ENCODE results near the gene ABCB4. TPM values are rescaled to one million over a fixed set of nuclear protein-coding genes. Genes with fewer than 3 reads are reported as not detected.
A peak's percentile ranks its signal among the peaks of the same experiment; 100 is the strongest.

Gene ABCB4
- total RNA-seq, 1 donor from 2014 or later, result 0.48 TPM

GRCh38 chr7:87404674-87405073 is 70.8 kb downstream of the ABCB4 start:
- Histone ChIP-seq H3K79me2 (ENCODE audit: insufficient read depth, low read length) (no peaks in the 10 kb centered on the region), H3K9me3 (ENCODE audit: insufficient read depth, low read depth, low read length) (no peaks in the 10 kb centered on the region), H3K4me3 (ENCODE audit: insufficient read depth, low read depth, low read length) (no peak overlapping the region), H3K36me3 (ENCODE audit: insufficient read depth, low read length) (no peaks in the 10 kb centered on the region), H4K20me1 (ENCODE audit: insufficient read depth, low read length) (no peaks in the 10 kb centered on the region), H3K27ac (ENCODE audit: low read depth, low read length) (no peak overlapping the region), H2AFZ (ENCODE audit: low read depth, low read length) (no peak overlapping the region), H3K4me2 (ENCODE audit: low read length) (no peak overlapping the region), H3K9ac (ENCODE audit: low read length) (no peak overlapping the region), H3K27me3 (ENCODE audit: insufficient read depth, low read length) (no peaks in the 10 kb centered on the region), H3K4me1 (ENCODE audit: insufficient read depth, low read length) (no peaks in the 10 kb centered on the region)
- Mint-ChIP-seq H3K4me3 (ENCODE audit: unreplicated experiment) (no peak overlapping the region), H3K27ac (ENCODE audit: unreplicated experiment) (no peak overlapping the region), H3K9me3 (ENCODE audit: unreplicated experiment) (no peaks in the 10 kb centered on the region), H3K4me1 (ENCODE audit: low read depth, unreplicated experiment) (no peaks in the 10 kb centered on the region), H3K27me3 (ENCODE audit: low read depth, unreplicated experiment) (no peaks in the 10 kb centered on the region), H3K36me3 (ENCODE audit: low read depth, unreplicated experiment) (no peaks in the 10 kb centered on the region)
- no peak for TF ChIP-seq EZH2 (IDR thresholded peaks at IDR 0.05; ENCODE audit: insufficient read depth, low read length)
- no peak for TF ChIP-seq CTCF (IDR thresholded peaks at IDR 0.05; ENCODE audit: insufficient read depth, low read depth, low read length)
- FAIRE-seq (no peak), DNase-seq (ENCODE audit: low read depth) (peak; percentile 14)

GRCh38 chr7:87398446-87398845 is 77.0 kb downstream of the ABCB4 start:
- Histone ChIP-seq H3K79me2 (ENCODE audit: insufficient read depth, low read length) (no peaks in the 10 kb centered on the region), H3K9ac (ENCODE audit: low read length) (no peak overlapping the region), H3K4me2 (ENCODE audit: low read length) (peak overlapping the region; percentile 10), H4K20me1 (ENCODE audit: insufficient read depth, low read length) (no peaks in the 10 kb centered on the region), H3K9me3 (ENCODE audit: insufficient read depth, low read depth, low read length) (no peaks in the 10 kb centered on the region), H3K27ac (ENCODE audit: low read depth, low read length) (no peak overlapping the region), H3K27me3 (ENCODE audit: insufficient read depth, low read length) (no peaks in the 10 kb centered on the region), H3K4me1 (ENCODE audit: insufficient read depth, low read length) (peaks cover 12% of the 10 kb centered on the region), H3K4me3 (ENCODE audit: insufficient read depth, low read depth, low read length) (no peak overlapping the region), H3K36me3 (ENCODE audit: insufficient read depth, low read length) (no peaks in the 10 kb centered on the region), H2AFZ (ENCODE audit: low read depth, low read length) (no peak overlapping the region)
- TF ChIP-seq CTCF (IDR thresholded peaks at IDR 0.05; ENCODE audit: insufficient read depth, low read depth, low read length), result no peak
- no peak for TF ChIP-seq EZH2 (IDR thresholded peaks at IDR 0.05; ENCODE audit: insufficient read depth, low read length)
- FAIRE-seq (peak; percentile 89), DNase-seq (ENCODE audit: low read depth) (peak; percentile 80)
- H3K9me3 Mint-ChIP-seq (ENCODE audit: unreplicated experiment), result no peaks in the 10 kb centered on the region
- no peak overlapping the region for H3K27ac Mint-ChIP-seq (ENCODE audit: unreplicated experiment)
- peaks cover 3% of the 10 kb centered on the region for H3K36me3 Mint-ChIP-seq (ENCODE audit: low read depth, unreplicated experiment)
- peaks cover 5% of the 10 kb centered on the region for H3K4me1 Mint-ChIP-seq (ENCODE audit: low read depth, unreplicated experiment)
- H3K4me3 Mint-ChIP-seq (ENCODE audit: unreplicated experiment), result no peak overlapping the region
- H3K27me3 Mint-ChIP-seq (ENCODE audit: low read depth, unreplicated experiment), result no peaks in the 10 kb centered on the region

GRCh38 chr7:87395442-87396020 is 79.9 kb downstream of the ABCB4 start:
- no peaks in the 10 kb centered on the region for H4K20me1 ChIP-seq (ENCODE audit: insufficient read depth, low read length)
- no peaks in the 10 kb centered on the region for H3K9me3 ChIP-seq (ENCODE audit: insufficient read depth, low read depth, low read length)
- H3K4me1 Mint-ChIP-seq (ENCODE audit: low read depth, unreplicated experiment), result peaks cover 5% of the 10 kb centered on the region
- H3K4me2 ChIP-seq (ENCODE audit: low read length), result no peak overlapping the region
- H3K9ac ChIP-seq (ENCODE audit: low read length), result no peak overlapping the region
- DNase-seq (ENCODE audit: low read depth), result no peak
- H3K4me3 ChIP-seq (ENCODE audit: insufficient read depth, low read depth, low read length), result no peak overlapping the region
- H3K27ac Mint-ChIP-seq (ENCODE audit: unreplicated experiment), result no peak overlapping the region
- no peak overlapping the region for H3K27ac ChIP-seq (ENCODE audit: low read depth, low read length)
- H3K36me3 ChIP-seq (ENCODE audit: insufficient read depth, low read length), result no peaks in the 10 kb centered on the region
- TF ChIP-seq CTCF (IDR thresholded peaks at IDR 0.05; ENCODE audit: insufficient read depth, low read depth, low read length) (no peak), EZH2 (IDR thresholded peaks at IDR 0.05; ENCODE audit: insufficient read depth, low read length) (no peak)
- FAIRE-seq, result no peak
- peaks cover 5% of the 10 kb centered on the region for H3K36me3 Mint-ChIP-seq (ENCODE audit: low read depth, unreplicated experiment)
- peaks cover 12% of the 10 kb centered on the region for H3K4me1 ChIP-seq (ENCODE audit: insufficient read depth, low read length)
- H3K79me2 ChIP-seq (ENCODE audit: insufficient read depth, low read length), result no peaks in the 10 kb centered on the region
- H3K9me3 Mint-ChIP-seq (ENCODE audit: unreplicated experiment), result no peaks in the 10 kb centered on the region
- H2AFZ ChIP-seq (ENCODE audit: low read depth, low read length), result no peak overlapping the region
- H3K4me3 Mint-ChIP-seq (ENCODE audit: unreplicated experiment), result no peak overlapping the region
- no peaks in the 10 kb centered on the region for H3K27me3 ChIP-seq (ENCODE audit: insufficient read depth, low read length)
- no peaks in the 10 kb centered on the region for H3K27me3 Mint-ChIP-seq (ENCODE audit: low read depth, unreplicated experiment)
